Measurements from ENCODE around the gene BEGAIN.

- no peak for TF ChIP-seq CTCF (IDR thresholded peaks at IDR 0.05; ENCODE audit: poor library complexity, severe bottlenecking)
- TF ChIP-seq EZH2 (IDR thresholded peaks at IDR 0.05; ENCODE audit: borderline replicate concordance, insufficient read depth, low read length, poor library complexity, severe bottlenecking), result no peak
- TF ChIP-seq REST (IDR thresholded peaks at IDR 0.05; ENCODE audit: borderline replicate concordance), result no peak
- no peak for TF ChIP-seq EP300 (conservative IDR thresholded peaks at IDR 0.05; ENCODE audit: poor library complexity, severe bottlenecking)
- TF ChIP-seq MXI1 (conservative IDR thresholded peaks at IDR 0.05; ENCODE audit: poor library complexity, severe bottlenecking), result no peak
- no peak for TF ChIP-seq SMC3 (conservative IDR thresholded peaks at IDR 0.05; ENCODE audit: poor library complexity)
- no peak for TF ChIP-seq TAF1 (IDR thresholded peaks at IDR 0.05; ENCODE audit: low read depth)
- TF ChIP-seq RAD21 (conservative IDR thresholded peaks at IDR 0.05), result no peak
These were observed 24.7 kb upstream of the BEGAIN start for GRCh38 chr14:100611811-100612480.
